Endodermal cell (in vitro differentiated cells): Measurements from ENCODE around the gene ATRNL1. TPM values are rescaled to one million over a fixed set of nuclear protein-coding genes. Genes with fewer than 3 reads are reported as not detected.

ENCODE experiments used
- DNase-seq: peaks from one replicate; pipeline ENCODE4 v3.0.0-alpha.2; 2017
- H3K27ac ChIP-seq: 2 replicates; pipeline ENCODE4 v1.5.1; 2013; ENCODE audit warnings: mild to moderate bottlenecking, low read depth, low read length, moderate library complexity
- H3K27me3 ChIP-seq: 2 replicates; pipeline ENCODE4 v1.6.1; 2013; ENCODE audit warnings: mild to moderate bottlenecking, low read length, moderate library complexity; ENCODE audit not compliant: insufficient read depth, control insufficient read depth, poor library complexity, severe bottlenecking
- H3K36me3 ChIP-seq: 2 replicates; pipeline ENCODE4 v1.7.0; 2013; ENCODE audit warnings: mild to moderate bottlenecking, low read length, moderate library complexity; ENCODE audit not compliant: control insufficient read depth, insufficient read depth
- H3K4me1 ChIP-seq: one replicate; pipeline ENCODE4 v1.7.0; 2013; ENCODE audit warnings: low read length; ENCODE audit not compliant: control insufficient read depth, insufficient read depth
- H3K4me3 ChIP-seq: 2 replicates; pipeline ENCODE4 v1.5.1; 2013; ENCODE audit warnings: mild to moderate bottlenecking, low read length, moderate library complexity
- H3K9ac ChIP-seq: 2 replicates; pipeline ENCODE4 v1.6.1; 2013; ENCODE audit warnings: mild to moderate bottlenecking, low read length, moderate library complexity; ENCODE audit not compliant: poor library complexity, severe bottlenecking; ENCODE audit errors: extremely low read depth
- H3K9me3 ChIP-seq: 2 replicates; pipeline ENCODE4 v1.6.1; 2013; ENCODE audit warnings: mild to moderate bottlenecking, low read length, moderate library complexity; ENCODE audit not compliant: control insufficient read depth
- H3K27ac Mint-ChIP-seq: 2 replicates; pipeline ENCODE4 v1.8.0; 2020; ENCODE audit warnings: mixed read lengths
- H3K27me3 Mint-ChIP-seq: 2 replicates; pipeline ENCODE4 v1.8.0; 2021; ENCODE audit warnings: mild to moderate bottlenecking, mixed read lengths; ENCODE audit not compliant: insufficient read depth
- H3K36me3 Mint-ChIP-seq: 2 replicates; pipeline ENCODE4 v1.8.0; 2020; ENCODE audit warnings: low read depth, mixed read lengths
- H3K4me1 Mint-ChIP-seq: 2 replicates; pipeline ENCODE4 v1.8.0; 2020; ENCODE audit warnings: mixed read lengths
- H3K4me3 Mint-ChIP-seq: 2 replicates; pipeline ENCODE4 v1.8.0; 2020; ENCODE audit warnings: mild to moderate bottlenecking, moderate library complexity, mixed read lengths
- H3K9me3 Mint-ChIP-seq: 2 replicates; pipeline ENCODE4 v1.8.0; 2020; ENCODE audit warnings: mild to moderate bottlenecking, mixed read lengths
- CTCF ChIP-seq: fragments of 200-600 bp; sonication (generic); conservative IDR thresholded peaks from 2 replicates; pipeline ENCODE4 v1.5.0; 2021; ENCODE audit warnings: antibody characterized with exemption, mild to moderate bottlenecking
- WGBS, 2 experiments: methylation state at CpG; one replicate each; pipeline versions ENCODE4 v1.1.5 to v1.1.7; 2013; ENCODE audit warnings: missing lambda C conversion rate in 2 of 2, mixed read lengths in 1 of 2; ENCODE audit not compliant: insufficient coverage in 1 of 2, insufficient read length in 1 of 2; 5-methylcytosine and 5-hydroxymethylcytosine counted together
- total RNA-seq, 2 donors: library from RNA; stranded (reverse); fragmentation: NEBNext Ultra II Directional in 1 of 2; extraction: Animal tissue kit (Norgen Biotek cat#: 25700) in 1 of 2; gene quantifications; 2 replicates in 1 of 2; 3 replicates in 1 of 2; pipeline ENCODE4 v1.2.1, GENCODE V29; 2021

The ATRNL1 gene
- total RNA-seq, 2 donors from 2014 or later = 8.0 to 9.0 TPM

- Mint-ChIP-seq H3K36me3 (no peaks in the 10 kb centered on the region), H3K4me1 (peaks cover 25% of the 10 kb centered on the region), H3K27ac (peak overlapping the region; percentile 87), H3K4me3 (no peak overlapping the region), H3K9me3 (no peaks in the 10 kb centered on the region), H3K27me3 (no peaks in the 10 kb centered on the region)
- H3K4me3 ChIP-seq = no peak overlapping the region
- no peak for DNase-seq
- no peaks in the 10 kb centered on the region for H3K36me3 ChIP-seq
- H3K4me1 ChIP-seq = peaks cover 4% of the 10 kb centered on the region
- 88 to 99% methylated on average over 3 of the region's 3 CpGs for WGBS, 2 experiments
- no peaks in the 10 kb centered on the region for H3K27me3 ChIP-seq
- TF ChIP-seq CTCF = no peak
- H3K9ac ChIP-seq = no peak overlapping the region
- H3K9me3 ChIP-seq = no peaks in the 10 kb centered on the region
- H3K27ac ChIP-seq = no peak overlapping the region
Measured at GRCh38 chr10:115050375-115051010, 42.7 kb upstream of the ATRNL1 start.

GRCh38 chr10:115051216-115051615 is 41.9 kb upstream of the ATRNL1 start:
- Mint-ChIP-seq H3K27ac (no peak overlapping the region), H3K4me3 (no peak overlapping the region), H3K27me3 (no peaks in the 10 kb centered on the region), H3K9me3 (no peaks in the 10 kb centered on the region), H3K4me1 (peaks cover 28% of the 10 kb centered on the region), H3K36me3 (no peaks in the 10 kb centered on the region)
- DNase-seq = no peak
- WGBS, 2 experiments = 88 to 97% methylated on average over 2 of the region's 2 CpGs
- TF ChIP-seq CTCF = no peak
- H3K4me3 ChIP-seq = no peak overlapping the region
- H3K36me3 ChIP-seq = no peaks in the 10 kb centered on the region
- H3K4me1 ChIP-seq = peaks cover 4% of the 10 kb centered on the region
- no peak overlapping the region for H3K9ac ChIP-seq
- no peak overlapping the region for H3K27ac ChIP-seq
- H3K27me3 ChIP-seq = no peaks in the 10 kb centered on the region
- H3K9me3 ChIP-seq = no peaks in the 10 kb centered on the region

DNA sequence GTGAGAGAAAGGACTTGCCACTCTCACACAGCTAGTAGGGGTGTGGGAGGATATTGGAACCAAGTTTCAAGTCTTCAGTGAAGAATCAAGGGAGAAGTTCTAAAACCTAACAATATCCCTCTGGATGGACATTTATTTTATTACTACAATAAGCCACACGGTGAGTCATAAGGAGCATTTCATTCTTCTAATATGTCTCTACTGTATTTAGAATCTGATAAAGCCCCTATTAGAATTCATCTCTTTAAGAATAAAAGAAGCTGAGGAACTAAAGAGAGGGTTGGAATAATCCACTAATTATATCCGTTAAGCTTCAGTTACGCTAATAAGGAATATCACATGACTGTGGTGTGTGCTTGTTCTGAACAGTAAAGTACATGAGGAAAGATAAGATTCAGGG is 40.9 kb upstream of the ATRNL1 start:
- no peak for TF ChIP-seq CTCF
- no peaks in the 10 kb centered on the region for H3K9me3 ChIP-seq
- H3K4me3 ChIP-seq = no peak overlapping the region
- Mint-ChIP-seq H3K4me1 (peaks cover 28% of the 10 kb centered on the region), H3K27me3 (no peaks in the 10 kb centered on the region), H3K4me3 (no peak overlapping the region), H3K27ac (no peak overlapping the region), H3K9me3 (no peaks in the 10 kb centered on the region), H3K36me3 (no peaks in the 10 kb centered on the region)
- H3K27me3 ChIP-seq = no peaks in the 10 kb centered on the region
- H3K9ac ChIP-seq = no peak overlapping the region
- H3K4me1 ChIP-seq = peaks cover 4% of the 10 kb centered on the region
- no peak for DNase-seq
- 96 to 97% methylated on average over 3 of the region's 3 CpGs for WGBS, 2 experiments
- no peaks in the 10 kb centered on the region for H3K36me3 ChIP-seq
- H3K27ac ChIP-seq = no peak overlapping the region
